Gastrocnemius medialis (tissue), 4 donors: ENCODE results near the gene VPS8.

Experiments used
- POLR2A ChIP-seq, 2 donors: fragments of 450-650 bp; IDR thresholded peaks; one replicate each; pipeline ENCODE4 v1.6.1; 2017; ENCODE audit warnings: antibody characterized with exemption in 2 of 2, mild to moderate bottlenecking in 2 of 2, moderate library complexity in 2 of 2
- TF ChIP-seq, protein P1 (sequence below), 5 experiments: fragments of 450-650 bp in 3 of 5; fragments of 200-600 bp in 2 of 5; sonication (generic) in 2 of 5; IDR thresholded peaks in 4 of 5; conservative IDR thresholded peaks in 1 of 5; 1 replicate in 4 of 5; 2 replicates in 1 of 5; pipeline ENCODE4 v1.5.1; 2016 to 2019; ENCODE audit warnings: antibody characterized with exemption in 5 of 5, mild to moderate bottlenecking in 3 of 5, moderate library complexity in 3 of 5

DNA sequence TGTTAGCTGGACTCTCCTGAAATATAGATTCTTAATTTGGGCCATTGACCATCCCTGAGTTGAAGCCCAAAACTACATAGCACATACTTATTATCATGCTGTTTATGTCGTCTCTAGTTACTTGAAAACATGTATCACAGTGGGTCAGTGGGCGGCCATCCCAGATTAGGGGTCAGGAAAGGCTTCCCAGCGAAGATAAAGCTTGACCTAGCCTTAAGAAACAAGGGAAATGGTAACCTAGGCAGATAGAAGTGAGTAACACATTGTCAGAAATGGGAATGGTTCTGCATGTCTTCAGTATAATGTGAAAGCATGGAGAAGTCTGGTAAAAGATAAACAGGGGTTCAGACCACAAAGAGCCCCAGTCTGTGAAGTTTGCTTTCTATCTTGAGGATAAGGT is 216.2 kb downstream of the VPS8 start:
- TF ChIP-seq, protein P1, sequence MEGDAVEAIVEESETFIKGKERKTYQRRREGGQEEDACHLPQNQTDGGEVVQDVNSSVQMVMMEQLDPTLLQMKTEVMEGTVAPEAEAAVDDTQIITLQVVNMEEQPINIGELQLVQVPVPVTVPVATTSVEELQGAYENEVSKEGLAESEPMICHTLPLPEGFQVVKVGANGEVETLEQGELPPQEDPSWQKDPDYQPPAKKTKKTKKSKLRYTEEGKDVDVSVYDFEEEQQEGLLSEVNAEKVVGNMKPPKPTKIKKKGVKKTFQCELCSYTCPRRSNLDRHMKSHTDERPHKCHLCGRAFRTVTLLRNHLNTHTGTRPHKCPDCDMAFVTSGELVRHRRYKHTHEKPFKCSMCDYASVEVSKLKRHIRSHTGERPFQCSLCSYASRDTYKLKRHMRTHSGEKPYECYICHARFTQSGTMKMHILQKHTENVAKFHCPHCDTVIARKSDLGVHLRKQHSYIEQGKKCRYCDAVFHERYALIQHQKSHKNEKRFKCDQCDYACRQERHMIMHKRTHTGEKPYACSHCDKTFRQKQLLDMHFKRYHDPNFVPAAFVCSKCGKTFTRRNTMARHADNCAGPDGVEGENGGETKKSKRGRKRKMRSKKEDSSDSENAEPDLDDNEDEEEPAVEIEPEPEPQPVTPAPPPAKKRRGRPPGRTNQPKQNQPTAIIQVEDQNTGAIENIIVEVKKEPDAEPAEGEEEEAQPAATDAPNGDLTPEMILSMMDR (IDR thresholded peaks at IDR 0.05 in 4 of 5, conservative IDR thresholded peaks at IDR 0.05 in 1 of 5) = no peak
- no peak for TF ChIP-seq POLR2A (IDR thresholded peaks at IDR 0.05)
